GM18517 (cell line): ENCODE results near the gene PGAP1.

Source experiments
- ATAC-seq: cut with Tn5 transposase; IDR thresholded peaks from one replicate; pipeline ENCODE4 v1.9.1; 2021; ENCODE audit warnings: mild to moderate bottlenecking, moderate library complexity; ENCODE audit not compliant: unreplicated experiment

PGAP1 gene, protein sequence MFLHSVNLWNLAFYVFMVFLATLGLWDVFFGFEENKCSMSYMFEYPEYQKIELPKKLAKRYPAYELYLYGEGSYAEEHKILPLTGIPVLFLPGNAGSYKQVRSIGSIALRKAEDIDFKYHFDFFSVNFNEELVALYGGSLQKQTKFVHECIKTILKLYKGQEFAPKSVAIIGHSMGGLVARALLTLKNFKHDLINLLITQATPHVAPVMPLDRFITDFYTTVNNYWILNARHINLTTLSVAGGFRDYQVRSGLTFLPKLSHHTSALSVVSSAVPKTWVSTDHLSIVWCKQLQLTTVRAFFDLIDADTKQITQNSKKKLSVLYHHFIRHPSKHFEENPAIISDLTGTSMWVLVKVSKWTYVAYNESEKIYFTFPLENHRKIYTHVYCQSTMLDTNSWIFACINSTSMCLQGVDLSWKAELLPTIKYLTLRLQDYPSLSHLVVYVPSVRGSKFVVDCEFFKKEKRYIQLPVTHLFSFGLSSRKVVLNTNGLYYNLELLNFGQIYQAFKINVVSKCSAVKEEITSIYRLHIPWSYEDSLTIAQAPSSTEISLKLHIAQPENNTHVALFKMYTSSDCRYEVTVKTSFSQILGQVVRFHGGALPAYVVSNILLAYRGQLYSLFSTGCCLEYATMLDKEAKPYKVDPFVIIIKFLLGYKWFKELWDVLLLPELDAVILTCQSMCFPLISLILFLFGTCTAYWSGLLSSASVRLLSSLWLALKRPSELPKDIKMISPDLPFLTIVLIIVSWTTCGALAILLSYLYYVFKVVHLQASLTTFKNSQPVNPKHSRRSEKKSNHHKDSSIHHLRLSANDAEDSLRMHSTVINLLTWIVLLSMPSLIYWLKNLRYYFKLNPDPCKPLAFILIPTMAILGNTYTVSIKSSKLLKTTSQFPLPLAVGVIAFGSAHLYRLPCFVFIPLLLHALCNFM

DNA sequence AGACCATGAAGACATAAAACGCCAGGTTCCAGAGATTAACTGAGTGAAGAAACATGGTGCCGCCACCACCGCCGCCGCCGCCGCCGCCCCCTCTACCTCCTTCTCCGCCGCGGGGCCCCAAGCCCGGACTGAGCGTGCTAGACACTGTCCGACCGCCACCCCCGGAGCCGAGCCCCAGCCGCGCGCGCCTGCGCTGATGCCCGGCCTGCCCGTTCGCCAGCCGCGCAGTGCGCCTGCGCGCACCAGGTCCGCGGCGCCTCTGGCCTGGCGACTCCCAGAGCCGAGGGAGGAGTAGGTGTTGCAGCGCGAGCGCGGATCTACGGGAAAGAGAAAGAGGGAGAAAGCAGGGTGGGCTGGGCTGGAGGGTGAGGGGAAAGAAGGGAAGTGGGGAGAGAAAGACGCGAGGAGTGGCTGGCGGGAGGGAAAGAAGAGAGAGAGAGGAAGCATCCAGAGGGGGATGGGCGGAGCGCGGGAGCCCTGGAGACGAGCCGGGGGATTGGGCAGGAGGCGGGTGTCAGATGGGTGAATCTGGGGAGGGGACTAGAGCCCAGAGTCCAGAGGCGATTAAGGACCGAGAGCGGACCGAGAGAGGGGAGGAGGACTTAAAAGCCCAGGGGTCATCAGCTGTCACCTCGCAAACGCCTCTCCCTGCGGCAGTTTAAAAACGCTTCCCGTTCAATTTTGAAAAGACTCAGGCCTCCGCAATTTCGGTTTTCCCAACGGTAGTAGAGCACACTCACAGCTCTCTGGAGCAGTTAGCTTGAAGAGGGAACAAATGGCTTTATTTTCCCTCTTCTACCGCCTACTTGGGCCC is at the start of gene PGAP1:
Gene PGAP1, minus strand, starts transcription at position 146 of the 814 bp plus-strand sequence. Its CDS starts 91 bp downstream, at position 55.
- peak; percentile 77 for ATAC-seq

DNA sequence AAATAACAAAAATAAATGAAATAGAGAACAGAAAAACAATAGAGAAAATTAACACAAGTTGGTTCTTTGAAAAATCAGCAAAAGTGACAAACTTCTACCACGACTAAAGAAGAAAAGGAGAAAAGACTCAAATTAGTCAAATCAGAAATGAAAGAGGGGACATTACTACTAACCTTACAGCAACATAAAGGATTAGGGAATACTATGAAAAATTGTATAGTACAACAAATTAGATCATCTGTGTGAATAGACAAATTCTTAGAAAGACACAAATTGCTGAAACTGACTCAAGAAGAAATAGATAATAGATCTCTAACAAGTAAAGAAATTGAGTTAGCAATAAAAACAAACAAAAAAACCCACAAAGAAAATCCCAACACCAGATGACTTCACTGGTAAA is 48.5 kb upstream of the PGAP1 start:
- no peak for ATAC-seq

DNA sequence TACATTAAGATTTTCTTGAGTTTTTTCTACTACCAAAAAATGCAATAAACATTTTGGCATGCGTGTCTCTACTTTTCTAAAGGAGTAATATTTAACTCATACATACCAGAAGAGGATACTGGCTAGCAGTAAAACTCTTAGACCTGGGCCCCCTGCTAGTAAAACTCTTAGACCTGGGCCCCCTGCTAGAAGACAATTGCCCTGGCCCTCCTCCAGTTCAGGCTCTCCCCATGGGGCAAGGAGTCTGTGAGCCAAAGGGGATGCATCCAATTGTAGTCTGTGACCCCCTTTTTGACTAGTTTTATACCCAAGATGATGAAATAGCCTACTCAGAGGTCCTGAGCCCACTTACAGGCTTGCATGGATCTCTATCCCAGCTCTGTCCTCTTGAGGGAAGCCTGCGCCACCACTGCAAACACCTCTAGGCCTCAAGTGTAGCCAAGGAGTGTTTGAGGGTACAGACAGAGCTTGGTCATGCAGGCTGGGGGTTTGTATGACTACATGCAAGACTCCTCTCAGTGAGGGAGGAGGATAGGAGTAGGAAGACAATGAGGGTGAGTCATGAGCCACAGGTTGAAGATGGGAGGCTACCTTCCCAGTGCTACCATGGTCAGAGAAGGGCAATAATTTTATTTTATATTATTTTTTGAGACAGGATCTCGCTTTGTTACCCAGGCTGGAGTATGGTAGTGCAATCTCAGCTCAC is 45.2 kb upstream of the PGAP1 start:
- no peak for ATAC-seq

DNA sequence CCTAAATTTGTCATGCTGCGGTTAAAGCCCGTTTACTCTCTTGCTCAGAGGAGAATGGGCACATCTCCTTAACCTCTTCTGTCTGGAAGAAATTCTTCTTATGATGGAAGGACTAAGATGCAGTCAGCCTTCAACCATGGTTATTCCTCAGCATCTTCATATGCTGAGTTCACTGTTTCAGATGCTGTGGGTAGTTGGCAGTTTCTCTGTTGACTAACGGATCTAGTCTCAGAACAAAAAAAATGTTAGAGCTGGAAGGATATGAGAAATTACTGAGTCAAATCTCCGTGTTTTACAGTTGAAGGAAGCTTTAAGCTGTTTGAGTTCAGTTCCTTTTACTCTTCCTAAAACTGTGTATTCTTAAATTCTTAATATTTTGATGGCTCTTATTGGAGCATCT is 43.6 kb upstream of the PGAP1 start:
- ATAC-seq = no peak

DNA sequence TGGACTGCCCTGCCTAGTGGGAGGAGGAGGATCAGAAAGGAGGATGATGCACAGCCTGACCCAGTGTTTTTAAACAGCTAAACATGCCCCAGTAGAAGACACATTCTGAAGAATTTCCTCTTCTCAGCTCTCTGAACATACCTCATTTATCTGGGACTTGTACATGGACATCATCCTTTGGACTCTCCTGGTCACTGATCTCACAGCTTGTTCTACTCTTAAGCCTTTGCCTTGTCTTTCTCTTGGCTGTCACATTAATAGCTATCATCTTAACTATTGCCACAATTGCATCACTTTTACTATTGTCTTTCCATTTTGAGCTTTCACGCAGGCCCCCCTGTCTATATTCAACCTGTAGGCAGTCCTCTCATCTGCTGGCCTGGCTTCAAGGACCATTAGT is 42.0 kb upstream of the PGAP1 start:
- ATAC-seq = no peak

DNA sequence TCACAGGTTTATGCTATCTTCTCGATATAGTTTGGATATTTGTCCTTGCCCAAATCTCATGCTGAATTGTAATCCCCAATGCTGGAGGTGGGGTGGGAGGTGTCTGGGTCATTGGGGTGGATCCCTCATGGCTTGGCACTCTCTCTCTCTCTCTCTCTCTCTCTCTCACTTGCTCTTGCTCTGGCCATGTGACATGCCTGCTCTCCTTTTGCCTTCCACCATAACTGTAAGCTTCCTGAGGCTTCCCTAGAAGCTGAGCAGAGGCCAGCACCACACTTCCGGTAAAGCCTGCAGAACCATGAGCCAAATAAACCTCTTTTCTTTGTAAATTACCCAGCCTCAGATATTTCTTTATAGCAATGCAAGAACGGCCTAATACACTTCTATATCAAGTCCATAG is 41.3 kb upstream of the PGAP1 start:
- ATAC-seq = no peak

DNA sequence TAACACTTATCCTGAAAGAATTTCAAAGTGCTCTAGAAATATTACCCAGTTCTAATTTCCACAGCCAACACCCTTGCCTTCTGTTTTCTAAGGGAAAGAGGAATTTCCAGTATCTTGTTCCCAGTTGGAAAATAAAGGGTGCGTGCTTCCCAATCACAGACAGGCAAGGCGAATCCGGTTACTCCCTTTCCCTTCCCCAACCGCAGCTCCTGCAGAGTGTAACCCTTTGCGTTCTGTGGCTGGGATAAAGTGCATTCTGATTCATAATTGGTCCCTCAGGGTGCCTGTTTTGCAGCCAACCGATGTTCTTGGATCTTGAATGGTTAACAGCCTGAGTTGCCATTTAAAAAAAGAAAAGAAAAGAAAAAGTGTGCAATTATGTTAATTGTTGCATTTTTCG is 40.6 kb upstream of the PGAP1 start:
- ATAC-seq = no peak

DNA sequence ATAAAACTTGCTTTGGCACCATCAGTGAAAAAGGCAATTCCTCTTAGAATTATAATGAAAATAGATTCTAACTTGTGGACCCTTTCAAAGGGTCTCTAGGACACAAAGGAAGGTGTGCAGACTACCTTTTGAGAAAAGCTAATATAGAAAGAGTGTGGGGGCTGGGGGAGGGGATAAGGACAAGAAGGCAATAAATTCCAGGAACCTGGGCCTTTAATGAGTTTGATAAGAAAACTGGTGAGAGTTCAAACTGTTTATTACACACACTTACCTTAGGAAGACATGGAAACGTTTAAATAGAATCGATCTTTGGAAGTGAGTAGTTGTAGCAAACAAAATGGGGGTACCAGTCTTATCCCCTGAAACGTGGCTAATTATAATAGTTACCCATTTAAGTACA is 39.6 kb upstream of the PGAP1 start:
- no peak for ATAC-seq

DNA sequence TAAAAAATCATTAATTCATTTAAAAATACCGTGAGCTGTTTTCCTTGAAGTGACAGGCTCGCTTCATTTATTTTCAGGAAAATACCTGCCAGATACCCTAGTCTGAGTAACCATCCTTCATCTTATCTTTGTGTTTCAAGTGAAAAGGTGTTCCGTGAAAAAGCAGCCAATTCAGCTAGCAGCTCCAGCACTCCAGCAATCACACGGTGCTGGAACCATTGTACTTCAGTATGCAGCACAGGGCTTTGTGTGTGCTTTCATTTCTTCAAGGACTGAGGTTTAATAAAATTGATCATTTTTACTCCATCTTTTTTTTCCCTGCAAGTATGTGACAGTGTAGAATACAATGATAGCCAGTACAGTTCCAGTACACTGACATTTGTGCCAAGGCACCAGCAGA is 39.1 kb upstream of the PGAP1 start:
- no peak for ATAC-seq

DNA sequence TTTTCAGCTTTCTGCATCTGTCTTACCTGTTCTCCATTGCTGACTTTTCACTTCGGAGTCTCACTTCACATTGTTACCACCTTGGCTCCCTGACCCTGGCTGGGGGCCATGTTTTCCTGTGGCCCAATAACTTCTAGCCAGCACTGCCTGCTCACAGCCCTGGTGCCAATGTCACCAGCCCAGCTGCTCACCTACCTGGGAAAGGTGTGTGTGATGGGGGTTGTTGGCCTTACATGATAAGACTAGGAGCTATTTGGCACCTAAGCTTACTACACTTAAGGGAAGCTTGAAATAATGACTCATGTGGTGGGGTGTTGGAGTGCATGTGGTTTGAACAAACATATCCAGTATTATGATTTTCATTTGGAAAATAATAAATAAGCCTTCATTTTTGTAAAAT is 37.5 kb upstream of the PGAP1 start:
- no peak for ATAC-seq

DNA sequence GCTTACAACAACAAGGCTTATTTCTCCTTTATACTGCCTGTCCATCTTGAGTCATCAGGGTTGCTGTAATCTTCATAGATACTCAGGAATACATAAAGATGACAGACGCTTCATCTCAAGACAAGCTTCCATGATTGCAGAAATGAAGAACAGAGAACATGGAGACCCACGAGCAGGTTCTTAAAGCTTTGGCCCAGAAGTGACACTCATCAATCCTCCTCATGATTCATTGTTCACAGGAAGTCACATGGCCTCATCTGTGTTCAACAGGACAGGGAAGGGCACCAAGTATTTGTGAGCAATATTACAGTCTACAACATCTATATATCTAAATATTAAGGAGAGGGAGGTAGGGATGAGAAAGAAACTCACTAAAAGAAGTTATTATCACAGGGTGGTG is 36.5 kb upstream of the PGAP1 start:
- ATAC-seq = no peak

DNA sequence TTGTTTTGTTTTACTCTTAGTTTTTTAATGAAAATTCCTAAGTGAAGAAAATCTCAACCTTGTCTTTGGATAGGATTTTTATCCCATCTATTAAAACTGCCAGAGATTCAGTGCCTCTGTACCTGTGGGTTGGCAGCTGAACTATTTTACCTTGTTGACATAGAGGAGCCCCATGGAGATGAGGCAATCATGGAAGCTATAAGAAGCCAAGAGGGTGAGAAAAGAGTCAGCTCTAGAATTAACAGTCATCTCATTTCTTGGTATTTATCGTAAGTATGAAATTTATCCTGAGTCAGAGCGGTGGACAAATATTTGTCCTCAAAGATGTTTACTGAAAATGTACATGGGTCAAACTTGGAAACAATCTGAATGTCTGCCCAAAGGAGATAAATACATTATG is 35.8 kb upstream of the PGAP1 start:
- ATAC-seq = no peak

DNA sequence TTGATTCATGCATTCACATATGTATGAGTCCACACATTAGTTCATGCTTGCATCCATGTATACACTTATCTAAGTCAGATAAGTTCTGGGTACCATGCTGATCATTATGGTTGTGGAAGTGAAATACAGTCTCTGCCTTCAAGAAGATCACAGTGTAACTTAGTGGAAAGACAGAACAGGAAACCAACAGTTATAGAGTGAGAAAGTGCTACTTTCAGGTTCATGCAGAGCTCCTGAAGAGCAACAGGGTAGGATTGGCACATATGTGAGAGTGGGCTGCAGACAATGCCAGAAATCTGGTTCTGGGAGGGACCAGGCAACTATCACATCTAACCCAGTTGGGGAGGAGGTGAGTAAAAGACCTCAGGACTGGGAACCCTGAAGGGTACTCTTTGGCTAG is 35.4 kb upstream of the PGAP1 start:
- ATAC-seq = peak; percentile 93

DNA sequence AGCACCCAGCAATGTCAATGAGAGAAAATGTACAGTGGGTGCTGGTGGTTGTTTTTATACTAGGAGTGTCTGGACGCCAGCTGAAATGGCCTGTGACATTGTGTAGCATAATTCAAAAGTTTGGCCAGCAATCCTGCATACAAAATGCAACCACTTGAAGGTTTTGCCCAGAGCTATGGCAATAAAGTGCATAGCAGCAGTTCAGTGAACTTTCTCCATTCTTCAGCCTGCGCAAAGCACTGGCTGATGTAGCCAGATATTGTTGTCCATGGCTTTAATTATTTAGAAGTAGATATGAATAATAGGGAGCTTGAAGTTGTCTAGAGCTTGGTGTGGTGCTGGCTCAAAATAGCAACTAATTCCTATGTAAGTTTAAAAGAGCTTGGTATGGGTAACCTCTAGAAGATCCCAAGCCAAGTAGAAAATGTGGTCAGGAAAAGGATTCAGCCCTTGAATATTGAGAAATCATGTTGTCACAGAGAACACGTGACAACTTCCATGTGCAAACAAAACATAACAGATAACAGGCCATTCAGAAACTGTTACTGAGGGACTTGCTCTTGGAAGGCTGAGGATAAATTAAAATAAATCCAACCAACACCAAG is 33.3 kb upstream of the PGAP1 start:
- no peak for ATAC-seq

DNA sequence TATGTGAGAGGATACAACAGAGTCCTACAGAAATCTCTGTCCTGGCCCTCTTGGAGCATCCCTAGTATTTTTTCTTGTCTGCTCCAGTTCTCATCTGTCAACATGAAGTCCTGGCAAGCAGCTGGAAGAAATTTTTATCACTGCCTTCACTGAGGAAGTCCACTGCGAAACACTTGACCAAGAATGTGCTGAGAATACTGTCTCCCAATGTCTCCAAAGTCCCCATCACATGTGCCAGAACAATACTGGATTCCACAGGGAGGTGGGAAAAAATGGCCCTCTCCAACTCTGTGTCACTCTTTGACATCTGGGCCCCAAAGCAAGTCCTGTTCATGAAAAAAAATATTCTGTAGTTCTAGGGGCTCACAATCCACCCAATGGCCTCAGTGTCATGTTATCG is 32.8 kb upstream of the PGAP1 start:
- no peak for ATAC-seq

DNA sequence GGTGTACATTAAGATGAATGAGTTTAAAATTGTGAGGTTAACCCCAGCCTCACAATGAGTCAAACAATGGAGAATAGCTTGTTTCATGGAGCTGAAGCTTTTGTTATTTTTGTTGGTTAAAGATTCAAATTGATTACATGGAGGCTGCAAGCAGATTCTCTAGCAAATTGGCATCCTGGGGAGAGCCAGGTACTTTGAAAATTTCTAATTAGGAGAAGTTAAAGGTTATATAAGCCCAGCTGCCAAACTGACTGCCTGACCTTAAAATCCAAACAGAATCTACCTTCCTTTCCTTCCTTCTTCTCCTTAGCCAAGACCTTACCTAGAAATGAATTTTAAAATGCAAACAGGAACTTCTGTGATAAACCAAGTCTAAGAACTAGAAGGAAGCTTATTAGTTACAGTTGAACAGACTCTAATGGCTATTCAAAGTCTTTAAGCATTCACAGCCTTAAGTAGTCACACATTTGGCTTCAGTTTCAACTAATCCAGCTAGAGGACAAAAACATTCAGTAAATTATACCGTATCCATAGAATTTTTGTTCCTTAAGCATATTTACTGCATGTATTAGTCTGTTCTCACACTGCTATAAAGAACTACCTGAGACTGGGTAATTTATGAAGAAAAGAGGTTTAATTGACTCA is 31.5 kb upstream of the PGAP1 start:
- ATAC-seq = no peak

DNA sequence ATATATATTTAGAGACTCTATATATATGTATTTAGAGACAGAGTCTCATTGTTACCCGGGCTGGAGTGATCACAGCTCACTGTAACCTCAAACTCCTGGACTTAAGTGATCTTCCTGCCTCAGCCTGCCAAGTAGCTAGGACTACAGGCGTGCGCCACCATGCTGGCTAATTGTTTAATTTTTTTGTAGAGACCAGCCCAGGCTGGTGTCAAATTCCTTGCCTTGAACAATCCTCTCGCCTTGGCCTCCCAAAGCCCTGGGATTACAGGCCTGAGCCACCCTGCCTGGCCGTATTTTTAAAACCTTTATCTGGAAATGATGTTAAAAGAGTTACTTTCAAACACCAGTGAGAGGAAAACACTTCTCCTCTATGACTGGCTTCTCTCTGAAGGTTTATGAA is 30.9 kb upstream of the PGAP1 start:
- no peak for ATAC-seq

DNA sequence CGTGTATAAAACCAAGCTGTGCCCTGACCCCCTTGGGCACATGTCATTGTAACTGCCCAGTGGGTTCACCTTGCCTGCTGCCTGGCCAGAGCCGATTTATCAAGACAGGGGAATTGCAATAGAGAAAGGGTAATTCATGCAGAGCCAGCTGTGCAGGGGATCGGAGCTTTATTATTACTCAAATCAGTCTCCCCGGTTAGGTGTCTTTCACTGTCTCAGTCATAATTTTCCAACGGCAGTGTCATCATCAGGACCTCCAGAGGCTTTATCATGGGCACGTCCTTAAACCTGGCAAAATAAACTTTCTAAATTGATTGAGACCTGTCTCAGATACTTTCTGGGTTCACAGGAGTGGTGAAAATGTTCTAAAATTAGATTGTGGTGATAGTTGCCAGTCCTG is 29.6 kb upstream of the PGAP1 start:
- ATAC-seq = no peak

DNA sequence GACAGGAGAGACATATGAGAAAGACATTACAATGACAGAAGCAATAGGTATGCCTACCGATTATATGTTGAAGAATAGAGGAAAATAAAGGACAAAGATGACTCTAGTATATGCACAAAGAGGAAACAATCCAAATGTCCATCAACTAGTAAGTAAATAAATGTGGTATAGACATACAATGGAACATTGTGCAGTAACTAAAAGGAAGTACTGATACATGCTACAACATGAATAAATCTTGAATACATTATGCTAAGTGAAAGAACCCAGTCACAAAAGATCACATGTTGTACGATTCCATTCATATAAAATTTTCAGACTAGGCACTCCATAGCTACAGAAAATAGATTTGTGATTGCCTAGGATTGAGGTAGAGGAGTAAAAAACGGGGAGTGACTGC is 28.5 kb upstream of the PGAP1 start:
- ATAC-seq = no peak

DNA sequence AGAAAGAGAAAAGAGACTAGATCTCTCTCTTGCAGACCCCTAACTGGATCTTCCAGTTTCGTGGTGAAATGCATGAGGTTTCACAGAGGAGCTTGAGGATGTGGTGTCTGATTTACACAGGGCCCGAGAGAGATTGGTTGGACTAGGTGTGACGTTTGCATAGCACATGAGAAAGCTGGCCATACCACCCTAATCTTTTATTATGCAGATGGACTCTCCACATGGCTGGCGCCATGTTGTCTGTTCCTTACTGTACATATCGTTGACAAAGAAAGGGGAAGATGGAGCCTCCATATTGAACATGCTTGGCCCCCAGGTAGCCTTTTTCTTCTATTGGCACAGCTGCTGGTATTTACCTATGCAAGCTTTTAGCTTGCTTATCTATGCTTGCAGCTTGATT is 27.5 kb upstream of the PGAP1 start:
- ATAC-seq = no peak
